Measurements from ENCODE around the gene DARS1.

DARS1 gene

GRCh38 chr2:136016836-136017235, 31.4 kb upstream of the DARS1 start:
- DNase-seq (ENCODE audit: low read depth, low spot score), result no peak
- H3K27ac ChIP-seq, result no peak overlapping the region

DNA sequence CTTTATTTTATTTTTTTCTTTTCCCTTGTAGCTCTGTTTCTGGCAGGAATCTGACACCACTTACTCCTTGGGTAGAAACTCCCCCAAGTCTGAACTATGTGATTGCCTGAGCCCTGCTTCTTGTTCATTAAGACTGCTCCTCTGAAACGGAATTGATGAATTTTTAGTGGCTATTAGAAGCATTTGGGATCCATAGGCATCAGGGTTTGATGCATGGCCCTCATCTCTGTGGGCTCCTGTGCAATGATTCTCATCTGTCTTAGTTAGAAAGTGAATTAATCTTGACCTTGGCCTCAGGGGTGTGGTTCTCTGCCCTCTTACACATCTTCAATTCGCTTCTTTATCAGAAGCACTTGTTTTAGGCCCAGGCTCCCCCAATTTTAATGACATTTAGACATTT, 31.0 kb upstream of the DARS1 start:
- DNase-seq (ENCODE audit: low read depth, low spot score), result no peak
- H3K27ac ChIP-seq, result no peak overlapping the region

- no peak overlapping the region for H3K27ac ChIP-seq
- no peak for DNase-seq (ENCODE audit: low read depth, low spot score)
These were observed 30.3 kb upstream of the DARS1 start for GRCh38 chr2:136015699-136016098.

DNA sequence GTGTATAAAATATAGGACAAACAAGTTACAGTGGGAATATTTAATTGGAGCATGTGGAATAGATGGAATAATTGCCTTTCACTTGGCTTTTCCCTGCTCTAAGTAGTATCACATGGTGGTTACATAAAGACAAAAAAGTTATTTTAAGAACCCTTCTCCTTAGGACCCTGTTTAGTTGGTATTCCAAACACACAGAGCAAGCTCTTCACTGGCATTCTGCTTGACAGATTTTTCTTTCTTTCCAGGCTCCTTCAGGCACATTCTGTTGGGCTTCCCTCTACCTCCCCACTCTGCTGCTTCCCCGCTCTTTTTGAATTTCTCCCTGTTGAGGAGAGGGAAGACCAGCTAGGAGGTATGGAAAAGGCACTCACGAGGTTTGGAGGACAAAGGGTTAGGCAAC, 29.0 kb upstream of the DARS1 start:
- DNase-seq (ENCODE audit: low read depth, low spot score), result no peak
- no peak overlapping the region for H3K27ac ChIP-seq

DNA sequence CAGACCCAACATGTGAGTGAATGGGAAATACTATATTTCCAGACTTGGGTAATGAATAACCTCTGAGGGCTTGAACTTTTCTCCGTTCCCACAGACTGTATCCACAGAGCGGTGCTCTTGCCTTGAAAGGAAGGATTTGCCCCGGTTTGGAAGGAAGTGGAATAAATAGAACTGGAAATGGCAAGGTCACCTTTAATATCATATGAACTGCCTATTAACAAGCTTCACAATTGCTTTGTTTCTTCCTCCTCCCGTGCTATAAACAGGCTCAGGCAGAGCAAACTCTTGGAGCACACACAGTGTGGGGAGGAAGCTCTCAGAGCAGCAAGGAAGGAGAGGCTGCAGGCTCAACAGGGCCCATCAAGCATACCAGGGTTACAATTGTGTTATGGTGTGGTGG, 28.5 kb upstream of the DARS1 start:
- DNase-seq (ENCODE audit: low read depth, low spot score), result no peak
- H3K27ac ChIP-seq, result no peak overlapping the region

GRCh38 chr2:136013136-136013685, 27.8 kb upstream of the DARS1 start:
- H3K27ac ChIP-seq, result no peak overlapping the region
- no peak for DNase-seq (ENCODE audit: low read depth, low spot score)

GRCh38 chr2:136012315-136012714, 26.9 kb upstream of the DARS1 start:
- no peak overlapping the region for H3K27ac ChIP-seq
- DNase-seq (ENCODE audit: low read depth, low spot score), result no peak

GRCh38 chr2:136010126-136010525, 24.7 kb upstream of the DARS1 start:
- DNase-seq (ENCODE audit: low read depth, low spot score), result no peak
- no peak overlapping the region for H3K27ac ChIP-seq

DNA sequence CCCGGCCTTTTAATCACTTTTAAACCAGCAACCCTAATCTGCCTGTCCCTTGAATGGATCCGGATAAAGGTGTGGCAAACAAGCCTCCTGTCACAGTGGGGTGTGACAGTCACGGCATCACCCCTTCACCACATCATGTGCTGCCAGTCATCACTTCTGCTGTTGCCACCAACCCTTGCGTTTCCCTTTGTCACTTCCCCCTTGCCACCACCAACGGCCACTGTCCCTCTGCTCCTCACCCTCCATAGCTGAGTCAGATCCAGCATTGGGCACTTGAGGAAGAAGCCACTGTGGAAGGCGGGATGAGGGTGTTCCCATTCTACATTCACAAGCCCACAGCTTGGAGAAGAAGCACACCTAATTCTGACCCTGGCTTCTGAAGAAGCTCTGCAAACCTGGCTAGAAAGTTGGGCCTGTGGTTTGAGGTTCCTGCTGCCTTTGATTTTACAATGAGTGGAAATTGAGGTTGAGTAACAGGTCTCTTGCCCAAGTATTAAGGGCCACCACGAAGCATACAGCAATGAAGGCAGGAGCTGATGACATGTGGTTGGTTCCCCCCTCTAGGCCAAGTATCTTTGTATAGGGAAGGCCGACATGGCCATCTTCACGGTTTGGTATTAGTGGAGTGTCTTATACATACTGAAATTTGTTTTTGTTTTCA, 22.9 kb upstream of the DARS1 start:
- DNase-seq (ENCODE audit: low read depth, low spot score), result no peak
- H3K27ac ChIP-seq, result no peak overlapping the region

GRCh38 chr2:136006658-136007057, 21.2 kb upstream of the DARS1 start:
- no peak overlapping the region for H3K27ac ChIP-seq
- DNase-seq (ENCODE audit: low read depth, low spot score), result no peak

- DNase-seq (ENCODE audit: low read depth, low spot score), result no peak
These were observed 20.2 kb upstream of the DARS1 start for GRCh38 chr2:136005462-136006196.

DNA sequence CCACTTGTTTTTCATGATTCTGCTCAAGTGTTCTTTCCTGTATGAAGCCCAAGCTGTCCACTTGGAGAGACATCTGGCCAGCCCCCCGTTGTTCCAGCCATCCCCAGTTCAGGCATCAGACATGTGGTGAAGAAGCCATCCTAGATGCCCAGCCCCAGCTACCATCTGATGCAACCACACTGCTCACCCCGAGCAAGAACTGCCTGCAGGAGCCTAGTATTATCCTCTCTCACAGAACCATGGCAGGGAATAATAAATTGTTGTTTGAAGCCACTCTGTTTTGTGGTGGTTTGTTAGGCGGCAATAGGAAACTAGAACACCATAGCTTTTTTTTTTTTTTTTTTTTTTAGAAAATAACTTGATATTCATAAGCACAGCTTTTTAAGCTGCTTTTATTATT, 19.5 kb upstream of the DARS1 start:
- no peak overlapping the region for H3K27ac ChIP-seq
- no peak for DNase-seq (ENCODE audit: low read depth, low spot score)

More at GRCh38 chr2:136005462-136006196, 20.2 kb upstream of the DARS1 start:
- H3K27ac ChIP-seq, result no peak overlapping the region

DNA sequence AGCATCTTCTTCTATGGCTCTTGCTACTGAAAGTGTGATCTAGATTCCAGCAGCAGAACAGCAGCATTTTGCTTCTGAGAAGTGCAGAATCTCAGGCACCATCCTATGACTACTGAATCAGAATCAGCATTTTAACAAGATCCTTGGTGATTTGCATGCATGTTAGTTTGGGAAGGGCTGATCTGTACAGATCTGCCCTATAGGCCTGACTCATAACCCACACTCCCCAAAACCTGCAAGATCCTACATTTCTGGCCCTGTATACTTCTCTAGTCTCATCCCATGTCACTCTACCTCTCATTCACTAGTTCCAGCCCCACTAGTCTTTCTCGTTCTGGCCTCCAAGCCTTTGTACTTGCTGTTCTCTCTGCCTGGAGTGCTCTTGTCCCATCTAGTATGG, 15.7 kb upstream of the DARS1 start:
- DNase-seq (ENCODE audit: low read depth, low spot score), result no peak
- H3K27ac ChIP-seq, result no peak overlapping the region

DNA sequence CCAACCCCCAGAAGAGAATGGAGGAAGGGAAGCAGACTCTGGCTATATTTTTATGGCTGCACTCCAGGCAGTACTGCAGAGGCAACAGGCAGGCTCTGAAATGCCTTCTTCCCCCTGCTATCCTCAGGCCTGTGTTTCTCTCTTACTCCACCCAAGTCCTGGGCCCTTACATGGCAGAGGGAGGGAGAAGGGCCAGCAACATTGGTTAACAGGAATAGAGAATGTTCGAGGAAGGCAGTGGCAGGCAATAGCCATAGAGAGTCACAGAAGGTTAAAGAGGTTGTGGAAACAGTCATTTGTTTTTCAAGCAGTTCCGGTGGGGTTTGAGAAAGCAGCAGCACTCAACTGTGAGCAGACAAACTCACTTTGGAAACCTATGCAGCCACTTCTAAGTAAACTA, 15.1 kb upstream of the DARS1 start:
- no peak for DNase-seq (ENCODE audit: low read depth, low spot score)
- H3K27ac ChIP-seq, result no peak overlapping the region

- DNase-seq (ENCODE audit: low read depth, low spot score), result no peak
- no peak overlapping the region for H3K27ac ChIP-seq
These were observed 14.5 kb upstream of the DARS1 start for GRCh38 chr2:135999899-136000298.

GRCh38 chr2:135998879-135999278, 13.5 kb upstream of the DARS1 start:
- no peak overlapping the region for H3K27ac ChIP-seq
- no peak for DNase-seq (ENCODE audit: low read depth, low spot score)

DNA sequence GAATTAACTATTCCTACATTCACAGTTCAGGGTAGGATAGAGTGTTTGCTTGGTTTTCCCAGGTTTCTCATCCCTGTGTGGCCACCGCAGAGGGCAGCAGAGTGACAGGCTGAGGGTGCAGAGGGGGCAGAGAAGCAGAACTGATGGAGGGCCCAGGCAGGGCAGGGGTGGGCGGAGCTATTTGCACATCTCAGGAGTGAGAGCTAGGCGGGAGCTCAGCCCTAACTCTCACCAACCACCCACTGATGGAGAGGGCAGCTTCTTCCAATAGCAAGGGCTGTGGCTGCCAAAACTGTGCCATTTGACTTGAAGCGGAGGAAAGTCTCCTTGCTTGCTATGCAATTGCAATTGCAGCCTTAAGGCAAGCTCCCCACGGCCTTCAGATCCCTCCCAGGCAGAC, 12.0 kb upstream of the DARS1 start:
- DNase-seq (ENCODE audit: low read depth, low spot score), result no peak
- H3K27ac ChIP-seq, result no peak overlapping the region

GRCh38 chr2:135996304-135996703, 10.9 kb upstream of the DARS1 start:
- H3K27ac ChIP-seq, result no peak overlapping the region
- DNase-seq (ENCODE audit: low read depth, low spot score), result no peak

- no peak for DNase-seq (ENCODE audit: low read depth, low spot score)
- H3K27ac ChIP-seq, result no peak overlapping the region
These were observed 8.9 kb upstream of the DARS1 start for GRCh38 chr2:135994281-135994680.

DNA sequence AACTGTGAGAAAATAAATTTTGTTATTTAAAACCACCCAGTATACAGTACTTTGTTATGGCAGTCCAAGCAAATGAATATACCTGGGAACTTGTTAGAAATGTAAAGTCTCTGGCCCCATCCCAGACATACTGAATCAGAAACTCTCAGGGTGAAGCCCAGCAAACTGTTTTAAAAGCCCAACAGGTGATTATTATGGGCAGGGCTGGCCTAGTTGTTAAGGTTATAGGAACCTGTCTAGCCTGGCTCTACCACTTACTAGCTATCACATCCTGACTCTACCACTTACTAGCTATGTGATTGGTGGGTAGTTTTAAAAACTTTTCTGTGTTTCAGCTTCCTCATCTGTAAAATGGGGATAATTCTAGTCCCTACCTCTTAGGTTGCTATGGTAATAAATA, 8.0 kb upstream of the DARS1 start:
- DNase-seq (ENCODE audit: low read depth, low spot score), result no peak
- no peak overlapping the region for H3K27ac ChIP-seq

DNA sequence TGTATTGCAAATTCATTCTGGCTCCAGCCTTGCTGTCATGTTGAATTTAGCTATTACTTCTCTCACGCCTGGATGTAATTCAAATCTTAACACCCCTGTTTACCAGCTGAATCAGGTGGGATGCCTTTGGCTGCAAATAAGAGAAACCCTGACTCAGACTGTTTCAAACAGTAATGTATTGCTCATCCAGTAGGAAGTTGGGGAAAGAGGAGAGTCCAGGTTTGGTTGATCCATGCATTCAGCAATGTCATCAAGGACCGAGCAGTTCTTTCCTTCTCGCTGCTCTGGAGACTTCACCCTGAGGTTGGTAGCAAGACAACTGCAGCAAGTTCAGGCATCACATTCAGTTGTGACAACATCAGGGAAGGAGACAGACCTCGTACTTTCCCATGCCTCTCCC, 6.4 kb upstream of the DARS1 start:
- DNase-seq (ENCODE audit: low read depth, low spot score), result no peak
- H3K27ac ChIP-seq, result no peak overlapping the region

- H3K27ac ChIP-seq, result no peak overlapping the region
- no peak for DNase-seq (ENCODE audit: low read depth, low spot score)
These were observed 2.0 kb upstream of the DARS1 start for GRCh38 chr2:135987441-135987840.

All from epithelial cell of prostate (primary cell).